Liver (tissue), 9 donors: ENCODE results near the gene GPC3. TPM values are rescaled to one million over a fixed set of nuclear protein-coding genes. Genes with fewer than 3 reads are reported as not detected.

Source experiments
- DNase-seq: peaks from one replicate; pipeline ENCODE4 v3.0.0-alpha.2; 2017; ENCODE audit warnings: low spot score
- H3K27ac ChIP-seq, 2 donors: one replicate each; pipeline ENCODE4 v1.7.0; 2013; ENCODE audit warnings: inconsistent platforms in 2 of 2, low read length in 2 of 2, control low read depth in 1 of 2, low read depth in 1 of 2, mild to moderate bottlenecking in 1 of 2
- H3K27me3 ChIP-seq, 4 donors: one replicate each; pipeline versions ENCODE4 v1.6.1 to v1.7.0; 2013; ENCODE audit warnings: low read length in 3 of 4, inconsistent platforms in 1 of 4, mild to moderate bottlenecking in 1 of 4, moderate library complexity in 1 of 4; ENCODE audit not compliant: control insufficient read depth in 4 of 4, insufficient read depth in 4 of 4
- H3K36me3 ChIP-seq, 4 donors: one replicate each; pipeline versions ENCODE4 v1.6.1 to v1.7.0; 2013; ENCODE audit warnings: low read length in 3 of 4, mild to moderate bottlenecking in 3 of 4, low read depth in 1 of 4, moderate library complexity in 1 of 4; ENCODE audit not compliant: control insufficient read depth in 4 of 4, insufficient read depth in 3 of 4
- H3K4me1 ChIP-seq, 4 donors: one replicate each; pipeline versions ENCODE4 v1.6.1 to v1.7.0; 2013; ENCODE audit warnings: low read length in 3 of 4, mild to moderate bottlenecking in 3 of 4, moderate library complexity in 1 of 4; ENCODE audit not compliant: control insufficient read depth in 4 of 4, insufficient read depth in 4 of 4
- H3K4me3 ChIP-seq, 3 donors: one replicate each; pipeline versions ENCODE4 v1.6.1 to v1.7.0; 2013; ENCODE audit warnings: low read length in 3 of 3, control low read depth in 1 of 3, low read depth in 1 of 3, mild to moderate bottlenecking in 1 of 3
- H3K9ac ChIP-seq, 2 donors: one replicate each; pipeline ENCODE4 v1.7.0; 2013; ENCODE audit warnings: low read length in 2 of 2, mild to moderate bottlenecking in 2 of 2, moderate library complexity in 2 of 2, control low read depth in 1 of 2, low read depth in 1 of 2
- H3K9me3 ChIP-seq, 4 donors: one replicate each; pipeline versions ENCODE4 v1.6.1 to v1.7.0; 2013; ENCODE audit warnings: low read length in 3 of 4; ENCODE audit not compliant: control insufficient read depth in 4 of 4
- EGR1 ChIP-seq, 2 donors: IDR thresholded peaks; 2 replicates each; pipeline ENCODE4 v1.6.1; 2016 to 2018; ENCODE audit warnings: antibody characterized with exemption in 2 of 2, low read depth in 2 of 2
- FOXA1 ChIP-seq: IDR thresholded peaks from 2 replicates; pipeline ENCODE4 v1.6.1; 2016; ENCODE audit warnings: antibody characterized with exemption
- GABPA ChIP-seq, 2 donors: IDR thresholded peaks in 1 of 2; conservative IDR thresholded peaks in 1 of 2; 2 replicates each; pipeline ENCODE4 v1.6.1; 2016; ENCODE audit warnings: antibody characterized with exemption in 2 of 2, mild to moderate bottlenecking in 1 of 2, moderate library complexity in 1 of 2
- HNF4A ChIP-seq, 2 donors: conservative IDR thresholded peaks; 2 replicates each; pipeline ENCODE4 v1.6.1; 2016; ENCODE audit warnings: antibody characterized with exemption in 2 of 2, mild to moderate bottlenecking in 2 of 2
- HNF4G ChIP-seq: IDR thresholded peaks from 2 replicates; pipeline ENCODE4 v1.6.1; 2016; ENCODE audit warnings: antibody characterized with exemption
- JUND ChIP-seq, 2 donors: IDR thresholded peaks; 2 replicates each; pipeline ENCODE4 v1.6.1; 2016; ENCODE audit warnings: antibody characterized with exemption in 2 of 2
- NR2F2 ChIP-seq: IDR thresholded peaks from 2 replicates; pipeline ENCODE4 v1.6.1; 2016; ENCODE audit warnings: antibody characterized with exemption
- RAD21 ChIP-seq, 2 donors: IDR thresholded peaks; 2 replicates each; pipeline ENCODE4 v1.6.1; 2016; ENCODE audit warnings: antibody characterized with exemption in 2 of 2, mild to moderate bottlenecking in 2 of 2
- RXRA ChIP-seq, 2 donors: IDR thresholded peaks; 2 replicates each; pipeline ENCODE4 v1.6.1; 2017 to 2018; ENCODE audit warnings: antibody characterized with exemption in 2 of 2, mild to moderate bottlenecking in 1 of 2
- SP1 ChIP-seq: IDR thresholded peaks from 2 replicates; pipeline ENCODE4 v1.6.1; 2018; ENCODE audit warnings: antibody characterized with exemption, mild to moderate bottlenecking
- TAF1 ChIP-seq: conservative IDR thresholded peaks from 2 replicates; pipeline ENCODE4 v1.6.1; 2016; ENCODE audit warnings: antibody characterized with exemption, mild to moderate bottlenecking
- YY1 ChIP-seq: IDR thresholded peaks from 2 replicates; pipeline ENCODE4 v1.6.1; 2016; ENCODE audit warnings: antibody characterized with exemption, mild to moderate bottlenecking
- WGBS: extraction: QIAGEN DNeasy Blood & Tissue Kit; methylation state at CpG from one replicate; pipeline ENCODE4 v1.1.7; 2013; 5-methylcytosine and 5-hydroxymethylcytosine counted together
- polyA plus RNA-seq, 2 donors: library from polyadenylated mRNA; stranded (reverse) in 1 of 2; unstranded in 1 of 2; fragments of 200-250 nt in 1 of 2; fragments of >200 nt in 1 of 2; fragmentation: Nextera tagmentation in 1 of 2; extraction: Ambion mirVana in 1 of 2; gene quantifications; one replicate each; pipeline versions ENCODE4 v1.2.1 to v1.2.3, GENCODE V29; 2013 to 2015
- total RNA-seq, 2 donors: library from RNA; depleted of rRNA; stranded (reverse); fragments of >200 nt; gene quantifications; one replicate each; pipeline ENCODE4 v1.2.3, GENCODE V29; 2014
- TF ChIP-seq, protein P1 (sequence below): IDR thresholded peaks from 2 replicates; pipeline ENCODE4 v1.6.1; 2016; ENCODE audit warnings: antibody characterized with exemption
- TF ChIP-seq, protein P2 (sequence below): IDR thresholded peaks from 2 replicates; pipeline ENCODE4 v1.6.1; 2016; ENCODE audit warnings: antibody characterized with exemption
- TF ChIP-seq, protein P3 (sequence below): IDR thresholded peaks from 2 replicates; pipeline ENCODE4 v1.6.1; 2016; ENCODE audit warnings: antibody characterized with exemption
- TF ChIP-seq, protein P4 (sequence below): fragments of 150-350 bp; IDR thresholded peaks from 2 replicates; pipeline ENCODE4 v1.5.1; 2017; ENCODE audit warnings: improper control_type of control experiment, low read depth, low read length; ENCODE audit not compliant: missing input control
- TF ChIP-seq, protein P5 (sequence below): IDR thresholded peaks from 2 replicates; pipeline ENCODE4 v1.6.1; 2016; ENCODE audit warnings: antibody characterized with exemption, mild to moderate bottlenecking
- donor health status: healthy.
- donor health status: healthy.
- donor health status: healthy.
- donor health status: healthy.
- donor health status: healthy.

GPC3 gene
- total and polyA plus RNA-seq, 4 donors: 0.40 to 1,133 (median 1.5) TPM

DNA sequence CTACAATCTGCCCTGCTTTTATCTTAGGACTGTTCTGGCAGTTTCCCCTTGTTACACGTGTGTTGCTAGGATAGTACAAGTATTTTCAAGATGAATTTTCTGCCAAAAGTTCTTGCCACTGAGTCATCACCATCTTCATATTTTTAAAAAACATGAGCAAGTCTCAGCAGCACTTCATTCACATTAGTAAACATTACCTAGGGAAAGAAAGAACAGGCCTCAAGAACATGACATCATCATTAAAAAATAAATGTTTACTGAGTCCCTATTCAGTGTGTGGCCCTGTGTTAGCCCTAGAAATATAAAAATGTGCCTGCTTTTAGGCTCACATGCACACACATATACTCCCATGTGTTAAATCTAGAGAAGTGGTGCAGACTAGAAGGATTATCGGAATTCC, 18.7 kb upstream of the GPC3 start:
- H3K9me3 ChIP-seq: no peaks in the 10 kb centered on the region
- no peaks in the 10 kb centered on the region for H3K27me3 ChIP-seq
- H3K36me3 ChIP-seq: no peaks in the 10 kb centered on the region
- H3K4me1 ChIP-seq: no peaks in the 10 kb centered on the region
- H3K9ac ChIP-seq: no peak overlapping the region
- 90% methylated on average over 2 of the region's 2 CpGs for WGBS
- TF ChIP-seq FOXA1: no peak
- TF ChIP-seq, protein P1, sequence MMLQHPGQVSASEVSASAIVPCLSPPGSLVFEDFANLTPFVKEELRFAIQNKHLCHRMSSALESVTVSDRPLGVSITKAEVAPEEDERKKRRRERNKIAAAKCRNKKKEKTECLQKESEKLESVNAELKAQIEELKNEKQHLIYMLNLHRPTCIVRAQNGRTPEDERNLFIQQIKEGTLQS: no peak
- no peak for TF ChIP-seq NR2F2
- TF ChIP-seq RXRA (IDR thresholded peaks at IDR 0.05): no peak
- TF ChIP-seq, protein P2, sequence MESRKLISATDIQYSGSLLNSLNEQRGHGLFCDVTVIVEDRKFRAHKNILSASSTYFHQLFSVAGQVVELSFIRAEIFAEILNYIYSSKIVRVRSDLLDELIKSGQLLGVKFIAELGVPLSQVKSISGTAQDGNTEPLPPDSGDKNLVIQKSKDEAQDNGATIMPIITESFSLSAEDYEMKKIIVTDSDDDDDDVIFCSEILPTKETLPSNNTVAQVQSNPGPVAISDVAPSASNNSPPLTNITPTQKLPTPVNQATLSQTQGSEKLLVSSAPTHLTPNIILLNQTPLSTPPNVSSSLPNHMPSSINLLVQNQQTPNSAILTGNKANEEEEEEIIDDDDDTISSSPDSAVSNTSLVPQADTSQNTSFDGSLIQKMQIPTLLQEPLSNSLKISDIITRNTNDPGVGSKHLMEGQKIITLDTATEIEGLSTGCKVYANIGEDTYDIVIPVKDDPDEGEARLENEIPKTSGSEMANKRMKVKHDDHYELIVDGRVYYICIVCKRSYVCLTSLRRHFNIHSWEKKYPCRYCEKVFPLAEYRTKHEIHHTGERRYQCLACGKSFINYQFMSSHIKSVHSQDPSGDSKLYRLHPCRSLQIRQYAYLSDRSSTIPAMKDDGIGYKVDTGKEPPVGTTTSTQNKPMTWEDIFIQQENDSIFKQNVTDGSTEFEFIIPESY: no peak
- no peak for TF ChIP-seq RAD21 (IDR thresholded peaks at IDR 0.05)
- TF ChIP-seq, protein P3, sequence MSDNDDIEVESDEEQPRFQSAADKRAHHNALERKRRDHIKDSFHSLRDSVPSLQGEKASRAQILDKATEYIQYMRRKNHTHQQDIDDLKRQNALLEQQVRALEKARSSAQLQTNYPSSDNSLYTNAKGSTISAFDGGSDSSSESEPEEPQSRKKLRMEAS: no peak
- TF ChIP-seq HNF4A (conservative IDR thresholded peaks at IDR 0.05): no peak
- TF ChIP-seq, protein P4, sequence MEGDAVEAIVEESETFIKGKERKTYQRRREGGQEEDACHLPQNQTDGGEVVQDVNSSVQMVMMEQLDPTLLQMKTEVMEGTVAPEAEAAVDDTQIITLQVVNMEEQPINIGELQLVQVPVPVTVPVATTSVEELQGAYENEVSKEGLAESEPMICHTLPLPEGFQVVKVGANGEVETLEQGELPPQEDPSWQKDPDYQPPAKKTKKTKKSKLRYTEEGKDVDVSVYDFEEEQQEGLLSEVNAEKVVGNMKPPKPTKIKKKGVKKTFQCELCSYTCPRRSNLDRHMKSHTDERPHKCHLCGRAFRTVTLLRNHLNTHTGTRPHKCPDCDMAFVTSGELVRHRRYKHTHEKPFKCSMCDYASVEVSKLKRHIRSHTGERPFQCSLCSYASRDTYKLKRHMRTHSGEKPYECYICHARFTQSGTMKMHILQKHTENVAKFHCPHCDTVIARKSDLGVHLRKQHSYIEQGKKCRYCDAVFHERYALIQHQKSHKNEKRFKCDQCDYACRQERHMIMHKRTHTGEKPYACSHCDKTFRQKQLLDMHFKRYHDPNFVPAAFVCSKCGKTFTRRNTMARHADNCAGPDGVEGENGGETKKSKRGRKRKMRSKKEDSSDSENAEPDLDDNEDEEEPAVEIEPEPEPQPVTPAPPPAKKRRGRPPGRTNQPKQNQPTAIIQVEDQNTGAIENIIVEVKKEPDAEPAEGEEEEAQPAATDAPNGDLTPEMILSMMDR: no peak
- no peak for TF ChIP-seq JUND (IDR thresholded peaks at IDR 0.05)
- no peak for TF ChIP-seq TAF1
- TF ChIP-seq, protein P5, sequence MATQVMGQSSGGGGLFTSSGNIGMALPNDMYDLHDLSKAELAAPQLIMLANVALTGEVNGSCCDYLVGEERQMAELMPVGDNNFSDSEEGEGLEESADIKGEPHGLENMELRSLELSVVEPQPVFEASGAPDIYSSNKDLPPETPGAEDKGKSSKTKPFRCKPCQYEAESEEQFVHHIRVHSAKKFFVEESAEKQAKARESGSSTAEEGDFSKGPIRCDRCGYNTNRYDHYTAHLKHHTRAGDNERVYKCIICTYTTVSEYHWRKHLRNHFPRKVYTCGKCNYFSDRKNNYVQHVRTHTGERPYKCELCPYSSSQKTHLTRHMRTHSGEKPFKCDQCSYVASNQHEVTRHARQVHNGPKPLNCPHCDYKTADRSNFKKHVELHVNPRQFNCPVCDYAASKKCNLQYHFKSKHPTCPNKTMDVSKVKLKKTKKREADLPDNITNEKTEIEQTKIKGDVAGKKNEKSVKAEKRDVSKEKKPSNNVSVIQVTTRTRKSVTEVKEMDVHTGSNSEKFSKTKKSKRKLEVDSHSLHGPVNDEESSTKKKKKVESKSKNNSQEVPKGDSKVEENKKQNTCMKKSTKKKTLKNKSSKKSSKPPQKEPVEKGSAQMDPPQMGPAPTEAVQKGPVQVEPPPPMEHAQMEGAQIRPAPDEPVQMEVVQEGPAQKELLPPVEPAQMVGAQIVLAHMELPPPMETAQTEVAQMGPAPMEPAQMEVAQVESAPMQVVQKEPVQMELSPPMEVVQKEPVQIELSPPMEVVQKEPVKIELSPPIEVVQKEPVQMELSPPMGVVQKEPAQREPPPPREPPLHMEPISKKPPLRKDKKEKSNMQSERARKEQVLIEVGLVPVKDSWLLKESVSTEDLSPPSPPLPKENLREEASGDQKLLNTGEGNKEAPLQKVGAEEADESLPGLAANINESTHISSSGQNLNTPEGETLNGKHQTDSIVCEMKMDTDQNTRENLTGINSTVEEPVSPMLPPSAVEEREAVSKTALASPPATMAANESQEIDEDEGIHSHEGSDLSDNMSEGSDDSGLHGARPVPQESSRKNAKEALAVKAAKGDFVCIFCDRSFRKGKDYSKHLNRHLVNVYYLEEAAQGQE: no peak
- TF ChIP-seq YY1: no peak
- no peak for TF ChIP-seq EGR1 (IDR thresholded peaks at IDR 0.05; ENCODE audit: low read depth in 2 of 2)
- no peak for TF ChIP-seq HNF4G
- TF ChIP-seq GABPA (IDR thresholded peaks at IDR 0.05 in 1 of 2, conservative IDR thresholded peaks at IDR 0.05 in 1 of 2): no peak
- no peak for TF ChIP-seq SP1
- DNase-seq: no peak
- H3K4me3 ChIP-seq: no peak overlapping the region
- no peak overlapping the region for H3K27ac ChIP-seq
